IMR-90 (cell line): ENCODE measurements around the gene DLGAP3.

Experiments
- BHLHE40 ChIP-seq: fragments of 150-350 bp; IDR thresholded peaks from 2 replicates; pipeline ENCODE4 v1.6.1; 2016; ENCODE audit warnings: mild to moderate bottlenecking, low read depth, low read length
- CHD1 ChIP-seq: IDR thresholded peaks from 2 replicates; pipeline ENCODE4 v1.6.1; 2012; ENCODE audit warnings: low read depth, low read length, improper control_type of control experiment
- CTCF ChIP-seq: conservative IDR thresholded peaks from 2 replicates; pipeline ENCODE4 v1.5.1; 2012; ENCODE audit warnings: mild to moderate bottlenecking, low read depth, low read length, improper control_type of control experiment
- MAFK ChIP-seq: IDR thresholded peaks from 2 replicates; pipeline ENCODE4 v1.6.1; 2012; ENCODE audit warnings: low read depth, low read length, improper control_type of control experiment
- MXI1 ChIP-seq: IDR thresholded peaks from 2 replicates; pipeline ENCODE4 v1.6.1; 2012; ENCODE audit warnings: low read depth, mild to moderate bottlenecking, low read length, moderate library complexity, borderline replicate concordance
- RCOR1 ChIP-seq: IDR thresholded peaks from 2 replicates; pipeline ENCODE4 v1.6.1; 2012; ENCODE audit warnings: mild to moderate bottlenecking, low read length, improper control_type of control experiment; ENCODE audit not compliant: insufficient replicate concordance
- RFX5 ChIP-seq: IDR thresholded peaks from 2 replicates; pipeline ENCODE4 v1.8.0; 2012; ENCODE audit warnings: low read depth, mild to moderate bottlenecking, low read length, moderate library complexity
- USF2 ChIP-seq: fragments of 150-350 bp; IDR thresholded peaks from 2 replicates; pipeline ENCODE4 v1.6.1; 2017; ENCODE audit warnings: mild to moderate bottlenecking, antibody characterized with exemption, low read length, low read depth

- TF ChIP-seq CTCF (no peak), MAFK (no peak), BHLHE40 (no peak), RFX5 (no peak), USF2 (no peak), MXI1 (no peak), CHD1 (no peak), RCOR1 (no peak)
Measured at GRCh38 chr1:34975338-34975737, 45.9 kb upstream of the DLGAP3 start.
